BLaER1 (cell line): ENCODE data around the gene NVL.

ENCODE experiments used
- H3K27ac ChIP-seq: shearing (Covaris generic); formaldehyde crosslinking; 2 replicates; pipeline ENCODE4 v1.8.1; 2022
- H3K27me3 ChIP-seq: shearing (Covaris generic); formaldehyde crosslinking; 2 replicates; pipeline ENCODE4 v1.8.1; 2022
- H3K36me3 ChIP-seq: shearing (Covaris generic); formaldehyde crosslinking; 2 replicates; pipeline ENCODE4 v1.8.1; 2022
- H3K4me1 ChIP-seq: shearing (Covaris generic); formaldehyde crosslinking; 2 replicates; pipeline ENCODE4 v1.8.1; 2022
- H3K4me2 ChIP-seq: shearing (Covaris generic); formaldehyde crosslinking; 2 replicates; pipeline ENCODE4 v1.8.1; 2022
- H3K4me3 ChIP-seq: shearing (Covaris generic); formaldehyde crosslinking; 2 replicates; pipeline ENCODE4 v1.8.1; 2022
- H3K9ac ChIP-seq: shearing (Covaris generic); formaldehyde crosslinking; 2 replicates; pipeline ENCODE4 v1.8.1; 2022
- H3K9me3 ChIP-seq: shearing (Covaris generic); formaldehyde crosslinking; 2 replicates; pipeline ENCODE4 v1.8.1; 2022
- H4K20me1 ChIP-seq: shearing (Covaris generic); formaldehyde crosslinking; 2 replicates; pipeline ENCODE4 v1.8.1; 2022
- Cebpa-rat ChIP-seq: shearing (Covaris generic); IDR thresholded peaks from 2 replicates; pipeline ENCODE4 v1.8.1; 2022

Gene NVL

DNA sequence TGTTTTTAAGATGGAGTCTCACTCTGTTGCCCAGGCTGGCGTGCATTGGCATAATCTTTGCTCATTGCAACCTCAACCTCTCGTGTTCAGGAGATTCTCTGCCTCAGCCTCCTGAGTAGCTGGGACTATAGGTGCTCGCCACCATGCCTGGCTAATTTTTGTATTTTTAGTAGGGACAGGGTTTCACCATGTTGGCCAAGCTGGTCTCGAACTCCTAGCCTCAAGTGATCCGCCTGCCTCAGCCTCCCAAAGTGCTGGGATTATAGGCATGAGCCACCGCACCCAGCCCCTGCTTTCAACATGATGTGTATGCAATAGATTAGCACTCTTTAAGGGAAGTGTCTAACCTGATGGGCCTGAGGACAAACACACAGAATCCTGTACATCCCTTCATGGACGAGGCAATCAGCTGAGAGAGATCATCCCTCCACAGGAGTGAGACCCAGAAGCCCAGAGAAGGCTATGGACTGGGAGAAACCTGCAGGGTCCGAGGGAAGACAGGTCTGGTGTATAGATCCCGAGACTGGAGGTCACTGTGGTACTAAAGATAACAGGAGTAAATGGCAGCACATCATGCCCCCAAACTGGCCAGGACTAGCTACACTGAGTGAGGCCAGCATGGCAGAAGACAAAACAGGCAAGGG lies 152.5 kb downstream of the NVL start:
- no peak overlapping the region for H3K27ac ChIP-seq
- H3K4me1 ChIP-seq, result peaks cover 17% of the 10 kb centered on the region
- no peak overlapping the region for H3K9ac ChIP-seq
- 0 out of 2 replicates have a peak, but pooled peaks cover 4% of the 10 kb centered on the region for H3K27me3 ChIP-seq
- no peak overlapping the region for H3K4me3 ChIP-seq
- H3K36me3 ChIP-seq, result no peaks in the 10 kb centered on the region
- H3K4me2 ChIP-seq, result no peak overlapping the region
- TF ChIP-seq Cebpa-rat, result no peak
- no peaks in the 10 kb centered on the region for H3K9me3 ChIP-seq
- no peaks in the 10 kb centered on the region for H4K20me1 ChIP-seq
